ENCODE data around the gene NAALADL2.

NAALADL2 gene

DNA sequence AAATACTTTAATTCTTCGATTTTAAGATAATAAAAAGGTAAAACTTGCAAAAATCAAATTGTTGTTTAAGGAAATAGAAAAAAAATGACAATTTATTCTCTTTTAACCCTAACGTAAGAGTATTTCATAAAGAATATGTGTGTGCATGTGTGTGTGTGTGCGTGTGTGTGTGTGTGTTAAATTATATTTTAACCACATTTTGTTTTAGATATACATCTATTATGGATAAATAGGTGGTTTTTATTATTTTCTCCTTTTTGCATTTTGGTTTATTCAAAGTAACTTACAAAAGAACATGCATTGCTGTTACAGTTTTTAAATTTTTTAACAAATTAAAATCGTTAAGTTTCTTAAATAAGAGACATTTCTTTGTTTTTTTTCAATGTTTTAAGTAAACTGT, 414.4 kb downstream of the NAALADL2 start:
- no peak for DNase-seq

DNA sequence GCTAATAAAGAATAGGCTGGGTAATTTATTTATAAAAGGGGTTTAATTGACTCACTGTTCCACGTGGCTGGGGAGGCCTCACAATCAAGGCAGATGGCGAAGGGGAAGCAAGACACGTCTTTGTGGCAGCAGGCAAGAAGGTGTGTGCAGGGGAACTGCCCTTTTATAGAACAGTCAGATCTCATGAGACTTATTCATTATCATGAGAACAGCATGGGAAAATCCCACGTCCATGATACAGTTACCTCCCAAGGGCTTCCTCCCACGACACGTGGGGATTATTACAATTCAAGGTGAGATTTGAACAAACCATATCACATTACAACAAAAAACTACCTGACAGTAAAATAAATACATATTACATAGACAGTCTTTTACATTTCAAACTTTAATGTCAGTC, 414.9 kb downstream of the NAALADL2 start:
- no peak for DNase-seq

DNA sequence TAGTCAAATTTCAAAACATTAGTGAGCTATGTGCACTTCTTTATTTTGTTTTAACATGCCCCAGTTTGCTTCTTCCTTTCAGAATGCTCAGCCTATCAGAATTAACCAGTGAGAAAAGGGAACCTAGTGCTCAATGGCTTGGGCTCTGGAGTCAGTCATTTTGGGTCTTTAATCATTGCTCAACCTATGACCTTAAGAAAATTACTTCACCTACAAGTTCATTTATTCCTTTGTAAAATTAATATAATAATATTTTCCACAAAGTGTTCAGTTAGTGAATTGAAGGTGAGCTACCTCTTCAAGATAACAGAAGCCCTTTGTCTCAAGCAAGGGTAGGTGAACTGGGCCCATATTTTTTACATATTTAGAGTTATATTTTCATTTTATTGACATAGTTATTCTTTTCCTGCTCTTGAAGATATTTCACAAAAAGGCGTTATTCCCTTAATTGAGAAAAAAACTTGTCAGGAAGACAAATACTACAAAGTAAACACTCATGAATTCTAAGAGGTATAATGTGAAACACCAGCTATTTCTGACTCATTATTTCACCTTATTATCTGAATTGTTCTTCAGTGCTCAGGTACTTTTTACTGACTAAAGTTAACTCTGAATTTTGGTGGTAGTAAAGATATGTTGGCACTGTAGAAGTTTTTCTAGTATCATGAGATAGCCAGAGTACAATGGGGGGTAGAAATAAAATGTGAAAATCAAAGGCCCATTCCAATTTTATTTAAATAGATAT, 415.5 kb downstream of the NAALADL2 start:
- no peak for DNase-seq

GRCh38 chr3:175278680-175279079, 419.5 kb downstream of the NAALADL2 start:
- DNase-seq, result no peak

- no peak for DNase-seq
Measured at GRCh38 chr3:175279457-175279856, 420.3 kb downstream of the NAALADL2 start.

- DNase-seq, result no peak
Measured at GRCh38 chr3:175279911-175280310, 420.8 kb downstream of the NAALADL2 start.

- DNase-seq, result no peak
Measured at GRCh38 chr3:175287361-175287963, 428.3 kb downstream of the NAALADL2 start.

DNA sequence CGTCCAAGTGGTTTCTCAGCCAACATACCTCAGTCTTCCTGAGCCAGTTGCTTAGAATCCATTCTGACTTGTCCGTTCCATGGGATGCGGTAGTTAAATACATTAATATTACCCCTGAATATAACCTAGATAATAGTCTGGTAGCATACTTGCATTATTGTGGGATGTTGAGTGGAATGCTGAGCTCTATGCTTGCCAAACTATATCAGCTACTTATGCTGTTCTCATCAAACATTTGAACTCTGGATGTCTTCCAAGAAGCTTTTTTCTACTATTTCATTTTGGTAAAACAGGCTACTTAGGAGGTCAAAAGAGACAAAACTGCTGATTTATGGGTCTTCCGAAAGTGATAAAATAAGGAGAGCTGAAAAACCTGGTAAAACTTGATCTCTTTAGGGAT, 429.5 kb downstream of the NAALADL2 start:
- no peak for DNase-seq

- DNase-seq, result no peak
Measured at GRCh38 chr3:175294793-175295192, 435.7 kb downstream of the NAALADL2 start.

GRCh38 chr3:175295248-175296130, 436.4 kb downstream of the NAALADL2 start:
- DNase-seq, result no peak

DNA sequence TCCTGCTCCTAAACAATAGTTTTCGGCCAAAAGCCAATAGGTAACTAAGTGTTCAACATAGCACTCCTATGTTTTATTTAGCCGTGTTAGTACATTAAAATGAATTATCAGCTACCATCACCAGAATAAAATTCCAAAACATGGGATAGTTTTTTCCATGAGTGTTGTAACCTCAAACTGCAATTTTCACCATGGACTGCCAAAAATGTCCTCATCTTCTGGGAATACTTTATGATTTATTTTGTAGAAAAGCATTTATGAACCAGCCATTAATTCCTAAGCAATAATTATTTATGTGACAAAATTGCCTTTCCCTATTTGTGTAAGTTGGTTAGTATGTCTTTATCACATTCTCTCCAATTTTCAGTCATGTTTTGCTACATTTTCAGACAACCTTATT, 438.1 kb downstream of the NAALADL2 start:
- no peak for DNase-seq

DNA sequence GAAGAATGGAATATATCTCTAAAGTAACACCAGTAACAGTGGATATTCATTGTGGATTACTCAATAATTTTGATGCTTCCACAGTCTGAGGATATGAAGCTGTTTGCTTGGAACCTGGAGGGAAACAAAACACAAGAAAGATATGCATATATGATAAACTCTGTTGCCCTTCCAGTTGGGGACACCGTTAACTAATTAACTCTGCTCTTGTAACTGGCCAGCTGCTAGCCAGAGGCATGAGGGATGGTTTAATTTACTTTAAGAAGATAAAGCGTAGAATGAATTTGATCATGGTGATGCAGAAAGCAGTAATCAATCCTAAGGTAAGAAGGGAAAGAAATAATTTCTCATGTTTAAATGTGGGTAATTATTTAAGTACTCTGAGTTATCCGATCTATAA, 442.6 kb downstream of the NAALADL2 start:
- no peak for DNase-seq

DNA sequence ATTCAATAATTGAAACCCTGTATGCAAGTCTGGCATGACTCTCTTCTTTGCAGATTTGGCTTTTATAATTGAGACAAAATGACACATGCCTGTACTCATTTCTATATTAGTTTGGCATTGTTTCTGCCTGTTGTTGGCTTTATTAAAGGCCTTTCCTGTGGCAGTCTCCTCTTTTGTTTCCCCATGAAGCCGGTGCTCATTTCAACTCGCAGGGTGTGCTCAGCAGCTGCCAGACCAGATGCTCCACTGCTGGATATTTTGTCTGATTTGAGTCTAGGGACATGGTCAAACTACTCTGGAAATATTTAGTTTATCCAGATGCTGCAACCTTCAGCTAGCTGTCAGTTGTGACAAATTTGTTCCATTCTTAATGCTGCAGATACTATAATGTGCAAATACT, 445.3 kb downstream of the NAALADL2 start:
- peak; percentile 71 for DNase-seq

GRCh38 chr3:175307642-175308041, 448.5 kb downstream of the NAALADL2 start:
- no peak for DNase-seq

DNA sequence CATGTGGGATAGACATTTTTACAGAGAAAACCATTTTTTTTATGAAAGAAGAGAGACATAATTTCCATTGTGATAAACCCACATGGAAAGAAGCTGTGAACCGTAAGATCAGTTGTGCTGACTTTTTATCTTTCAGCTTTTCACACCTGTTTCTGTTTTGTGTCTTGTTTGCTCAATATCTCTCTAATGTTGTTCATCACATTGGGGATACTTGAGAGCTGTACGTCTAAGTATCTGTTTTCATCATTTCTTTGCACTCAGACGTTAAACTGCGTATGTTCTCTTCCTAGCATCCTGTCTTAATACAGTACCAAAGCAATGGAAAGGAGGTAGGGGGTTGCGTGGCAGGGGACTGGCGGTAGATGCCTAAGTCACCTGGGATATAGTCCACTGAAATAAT, 449.0 kb downstream of the NAALADL2 start:
- no peak for DNase-seq

DNA sequence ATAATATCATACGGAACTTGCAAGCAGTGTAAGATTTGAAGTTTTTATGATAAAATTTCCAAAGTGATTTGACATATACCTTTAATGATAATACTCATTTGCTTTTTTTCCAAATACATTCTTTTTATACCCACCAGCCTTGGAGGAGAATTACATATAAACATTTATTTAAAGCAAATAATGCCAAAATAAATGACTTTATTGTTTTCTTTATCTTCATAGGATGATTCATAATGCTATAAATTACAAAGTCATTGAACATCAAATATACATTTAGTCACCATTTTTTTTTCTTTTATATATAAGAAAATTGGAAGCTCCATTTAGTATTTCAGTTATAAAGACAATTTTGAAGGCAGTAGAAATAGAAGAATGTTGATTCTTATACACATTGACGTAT, 450.9 kb downstream of the NAALADL2 start:
- DNase-seq, result no peak

DNA sequence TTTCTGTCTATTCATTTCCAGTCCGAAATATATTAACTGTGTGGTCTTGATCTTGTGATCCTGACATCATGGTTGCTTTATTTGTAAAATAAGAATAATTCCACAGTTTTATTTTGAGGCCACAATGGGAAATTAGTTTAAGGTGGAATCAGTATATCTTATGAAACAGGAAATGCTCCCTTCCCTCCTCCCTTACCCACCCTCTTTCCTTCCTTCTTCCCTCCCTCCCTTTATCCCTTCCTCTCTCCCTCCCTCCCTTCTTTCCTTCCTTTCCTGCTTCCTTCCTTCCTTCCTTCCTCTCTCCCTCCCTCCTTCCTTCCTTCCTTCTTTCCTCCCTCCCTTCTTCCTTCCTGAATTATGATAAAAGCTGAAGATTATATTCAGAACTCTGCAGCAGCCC, 452.3 kb downstream of the NAALADL2 start:
- no peak for DNase-seq

- no peak for DNase-seq
Measured at GRCh38 chr3:175311946-175312345, 452.8 kb downstream of the NAALADL2 start.

DNA sequence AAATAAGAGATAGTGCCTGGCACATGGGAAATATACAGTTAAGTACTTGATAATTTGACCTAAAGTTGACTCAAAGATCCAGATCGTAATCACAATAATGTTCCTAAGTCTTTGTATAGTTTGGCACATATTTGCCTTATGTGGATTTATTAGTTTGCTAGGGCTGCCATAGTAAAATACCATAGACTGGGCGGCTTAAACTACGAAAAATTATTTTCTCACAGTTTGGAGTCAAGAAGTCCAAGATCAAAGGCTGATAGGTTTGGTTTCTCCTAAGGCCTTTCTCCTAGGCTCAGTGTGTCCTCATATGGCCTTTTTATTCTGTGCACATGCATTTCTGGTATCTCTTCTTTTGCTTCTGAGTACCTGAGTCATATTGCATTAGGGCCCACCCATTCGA, 453.7 kb downstream of the NAALADL2 start:
- DNase-seq, result no peak

GRCh38 chr3:175316799-175317198, 457.7 kb downstream of the NAALADL2 start:
- DNase-seq, result no peak

GRCh38 chr3:175325440-175325839, 466.3 kb downstream of the NAALADL2 start:
- DNase-seq, result no peak

DNA sequence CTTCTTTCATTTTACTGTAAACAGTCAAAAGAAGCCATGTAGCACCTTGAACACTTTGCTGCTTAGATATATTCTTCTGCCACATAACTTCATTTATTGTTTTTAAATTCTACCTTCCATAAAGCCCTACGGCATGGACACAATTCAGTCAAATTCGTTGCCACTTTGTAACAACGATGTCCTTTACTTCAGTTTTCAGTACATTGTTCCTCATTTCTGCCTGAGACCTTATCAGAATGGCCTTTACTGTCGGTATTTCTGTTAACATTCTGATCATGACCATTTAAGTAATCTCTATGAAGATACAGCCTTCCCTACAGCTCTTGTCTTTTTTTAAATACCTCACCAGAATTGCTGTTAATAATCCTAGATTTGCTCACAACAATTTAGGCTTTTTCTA, 466.9 kb downstream of the NAALADL2 start:
- DNase-seq, result no peak

GRCh38 chr3:175329373-175329772, 470.2 kb downstream of the NAALADL2 start:
- DNase-seq, result no peak

GRCh38 chr3:175335229-175335628, 476.1 kb downstream of the NAALADL2 start:
- DNase-seq, result no peak

Measured in eye (tissue), 1 donor.